Measurements from ENCODE around the gene LEP.
A peak's percentile ranks its signal among the peaks of the same experiment; 100 is the strongest.
"Not testable (repeated sequence)": the region's sequence is repeated elsewhere in the genome, so short reads cannot be mapped to it uniquely, and the experiment has no call there.

LEP gene

DNA sequence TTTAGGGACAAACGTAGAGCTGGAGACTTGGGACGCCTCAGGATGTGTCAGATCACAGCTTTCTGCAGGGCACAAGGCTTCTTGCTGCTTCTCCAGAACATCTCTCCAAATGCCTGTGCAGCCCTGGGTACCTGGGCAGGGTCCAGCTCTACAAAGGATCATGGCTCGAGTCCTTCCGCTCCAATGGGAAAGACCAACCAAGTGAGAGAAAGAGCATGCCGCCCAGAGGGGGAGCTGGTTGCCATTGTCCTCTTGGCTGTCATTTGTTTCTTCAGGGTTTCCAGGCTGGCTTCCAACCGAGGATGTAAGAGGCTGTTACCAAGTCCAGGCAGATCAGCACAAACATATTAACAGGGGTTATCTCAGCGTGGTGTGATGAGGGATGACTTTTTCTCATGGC, 5.6 kb upstream of the LEP start:
- H3K27ac ChIP-seq: no peak overlapping the region
- TF ChIP-seq, protein P1, sequence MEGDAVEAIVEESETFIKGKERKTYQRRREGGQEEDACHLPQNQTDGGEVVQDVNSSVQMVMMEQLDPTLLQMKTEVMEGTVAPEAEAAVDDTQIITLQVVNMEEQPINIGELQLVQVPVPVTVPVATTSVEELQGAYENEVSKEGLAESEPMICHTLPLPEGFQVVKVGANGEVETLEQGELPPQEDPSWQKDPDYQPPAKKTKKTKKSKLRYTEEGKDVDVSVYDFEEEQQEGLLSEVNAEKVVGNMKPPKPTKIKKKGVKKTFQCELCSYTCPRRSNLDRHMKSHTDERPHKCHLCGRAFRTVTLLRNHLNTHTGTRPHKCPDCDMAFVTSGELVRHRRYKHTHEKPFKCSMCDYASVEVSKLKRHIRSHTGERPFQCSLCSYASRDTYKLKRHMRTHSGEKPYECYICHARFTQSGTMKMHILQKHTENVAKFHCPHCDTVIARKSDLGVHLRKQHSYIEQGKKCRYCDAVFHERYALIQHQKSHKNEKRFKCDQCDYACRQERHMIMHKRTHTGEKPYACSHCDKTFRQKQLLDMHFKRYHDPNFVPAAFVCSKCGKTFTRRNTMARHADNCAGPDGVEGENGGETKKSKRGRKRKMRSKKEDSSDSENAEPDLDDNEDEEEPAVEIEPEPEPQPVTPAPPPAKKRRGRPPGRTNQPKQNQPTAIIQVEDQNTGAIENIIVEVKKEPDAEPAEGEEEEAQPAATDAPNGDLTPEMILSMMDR (conservative IDR thresholded peaks at IDR 0.05): no peak

DNA sequence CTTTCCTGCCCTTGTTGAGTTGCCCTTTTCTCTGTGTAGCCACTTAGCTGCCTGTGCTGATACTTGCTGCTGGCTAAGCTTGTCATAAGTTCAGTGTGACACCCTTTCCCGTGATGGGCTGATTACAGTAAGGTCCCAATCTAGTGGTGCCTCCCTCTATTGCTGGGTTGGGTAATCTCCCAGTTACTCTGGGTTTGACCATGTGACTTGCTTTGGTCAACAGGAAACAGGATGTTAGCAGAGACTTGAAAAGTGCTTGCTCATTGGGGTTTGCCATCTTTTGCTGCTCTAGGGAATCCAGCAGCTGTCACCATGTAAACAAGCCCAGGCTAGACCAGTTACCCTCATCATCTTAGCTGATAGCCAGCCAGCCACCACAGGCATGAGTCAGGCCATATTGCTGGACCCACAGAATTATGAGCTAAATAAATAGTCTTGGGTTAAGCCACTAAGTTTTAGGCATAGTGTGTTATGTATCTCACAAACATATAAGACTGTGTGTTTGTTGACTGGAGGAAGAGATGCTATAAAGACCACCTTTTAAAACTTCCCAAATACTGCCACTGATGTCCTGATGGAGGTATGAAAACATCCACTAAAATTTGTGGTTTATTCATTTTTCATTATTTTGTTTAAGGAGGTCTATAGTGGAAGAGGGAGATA, 4.0 kb upstream of the LEP start:
- H3K27ac ChIP-seq: no peak overlapping the region

DNA sequence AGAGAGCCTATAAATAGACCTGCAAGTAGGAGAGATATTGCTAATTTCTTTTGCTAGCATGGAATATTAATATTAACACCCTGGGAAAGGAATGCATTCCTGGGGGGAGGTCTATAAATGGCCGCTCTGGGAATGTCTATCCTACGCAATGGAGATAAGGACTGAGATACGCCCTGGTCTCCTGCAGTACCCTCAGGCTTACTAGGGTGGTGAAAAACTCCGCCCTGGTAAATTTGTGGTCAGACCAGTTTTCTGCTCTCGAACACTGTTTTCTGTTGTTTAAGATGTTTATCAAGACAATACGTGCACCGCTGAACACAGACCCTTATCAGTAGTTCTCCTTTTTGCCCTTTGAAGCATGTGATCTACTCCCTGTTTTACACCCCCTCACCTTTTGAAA, 1.9 kb upstream of the LEP start:
- H3K27ac ChIP-seq: not testable (repeated sequence)

More for the DNA sequence above, 4.0 kb upstream of the LEP start:
- TF ChIP-seq, protein P1 (conservative IDR thresholded peaks at IDR 0.05): no peak

DNA sequence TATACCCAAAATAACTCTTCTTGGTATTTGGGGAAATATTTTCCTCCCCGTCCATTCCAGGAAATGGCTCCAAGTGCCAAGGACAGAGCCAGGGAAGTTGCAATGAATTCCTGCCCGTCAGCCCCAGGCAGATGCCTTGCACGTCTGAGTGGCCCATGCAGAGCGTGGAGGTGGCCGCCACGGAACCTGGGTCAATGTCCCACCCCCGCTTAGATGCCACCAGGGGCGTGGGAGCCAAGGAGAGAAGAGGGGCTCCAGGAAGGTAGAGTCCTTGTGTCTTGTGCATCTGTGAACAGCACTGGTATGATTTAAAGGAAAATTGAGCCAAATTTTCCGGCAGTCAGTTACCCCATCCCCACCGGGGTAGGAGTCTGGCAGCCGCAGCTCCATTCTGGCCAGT, 1.6 kb downstream of the LEP start:
- no peak overlapping the region for H3K27ac ChIP-seq
- TF ChIP-seq, protein P1 (conservative IDR thresholded peaks at IDR 0.05): no peak

DNA sequence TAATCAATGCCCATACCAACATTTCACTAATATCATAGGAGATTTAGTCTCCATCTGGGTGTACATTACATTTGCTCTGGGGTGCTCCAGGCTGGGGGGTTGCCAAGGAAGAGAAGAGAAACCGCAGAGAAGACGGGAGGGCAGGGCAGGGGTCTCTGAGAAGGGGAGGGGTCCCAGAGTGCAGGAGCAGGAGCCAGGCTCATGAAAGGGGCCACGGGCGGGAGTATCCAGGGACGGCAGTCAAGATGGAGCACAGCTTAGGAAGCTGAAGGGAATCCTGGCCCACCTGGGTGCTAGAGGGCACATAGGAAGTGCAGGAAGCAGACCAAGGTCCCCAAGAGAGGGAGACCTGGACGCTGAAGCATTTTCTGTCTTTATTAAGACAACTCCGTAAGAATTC, 2.2 kb downstream of the LEP start:
- no peak overlapping the region for H3K27ac ChIP-seq
- TF ChIP-seq, protein P1 (conservative IDR thresholded peaks at IDR 0.05): no peak

DNA sequence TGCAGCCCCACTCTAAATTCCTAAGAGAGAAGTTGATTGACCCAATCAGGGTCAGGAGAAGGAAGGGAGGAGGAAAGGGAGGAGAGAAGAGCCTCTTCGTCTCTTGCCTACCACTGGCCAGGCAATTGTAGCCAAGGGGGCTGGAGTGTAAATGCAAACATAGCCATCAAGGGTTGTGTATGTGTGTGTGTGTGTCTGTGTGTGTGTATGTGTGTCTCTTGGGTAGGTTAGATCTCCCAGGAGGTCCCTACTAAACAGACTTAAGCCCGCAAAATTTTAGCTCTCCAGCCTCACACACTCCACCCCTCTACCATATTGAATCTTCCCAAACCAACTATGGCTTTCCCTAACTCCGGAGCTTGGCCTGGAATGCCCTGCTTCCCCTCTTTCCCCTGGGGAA, 3.8 kb downstream of the LEP start:
- H3K27ac ChIP-seq: no peak overlapping the region
- TF ChIP-seq, protein P1 (conservative IDR thresholded peaks at IDR 0.05): no peak

DNA sequence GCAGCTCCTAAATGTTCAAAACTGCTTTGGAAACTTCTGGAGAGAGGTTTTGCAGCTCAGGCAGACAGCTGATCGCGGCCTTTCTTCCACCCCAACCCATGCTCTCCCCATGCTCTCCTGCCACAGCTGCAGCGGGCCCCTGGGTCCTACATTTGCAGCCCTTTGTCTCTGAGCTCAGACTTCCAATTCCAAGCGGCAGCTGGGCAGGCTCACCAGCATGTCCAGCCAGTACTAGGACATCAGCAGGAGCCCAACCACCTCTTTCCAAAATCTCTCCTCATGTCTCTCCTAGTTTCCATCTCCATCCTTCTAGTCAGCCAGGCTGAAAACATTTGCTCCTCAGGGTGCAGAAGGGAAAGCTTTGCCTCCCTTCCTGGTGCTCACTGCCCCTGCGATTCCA, 6.0 kb downstream of the LEP start:
- TF ChIP-seq, protein P1 (conservative IDR thresholded peaks at IDR 0.05): no peak
- H3K27ac ChIP-seq: no peak overlapping the region

DNA sequence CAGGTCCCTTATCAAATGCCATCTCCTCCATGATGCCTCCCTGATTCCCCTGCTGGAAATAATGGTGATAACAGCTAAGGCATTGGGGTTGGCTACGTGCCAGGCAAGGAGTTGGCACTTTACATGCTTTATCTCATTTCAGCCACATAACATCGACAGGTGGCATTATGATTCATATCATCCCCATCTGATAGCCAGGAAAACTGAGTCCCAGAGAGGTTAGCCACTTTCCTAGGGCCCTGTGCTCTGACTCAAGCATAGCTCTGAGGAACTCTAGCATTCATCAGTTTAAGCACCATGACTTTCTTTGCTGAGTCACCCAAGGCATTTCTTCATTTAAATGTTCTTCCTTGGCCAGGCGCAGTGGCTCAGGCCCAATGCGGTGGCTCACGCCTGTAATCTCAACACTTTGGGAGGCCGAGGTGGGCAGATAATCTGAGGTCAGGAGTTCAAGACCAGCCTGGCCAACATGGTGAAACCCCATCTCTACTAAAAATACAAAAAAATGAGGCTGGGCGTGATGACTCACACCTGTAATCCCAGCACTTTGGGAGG, 6.6 kb downstream of the LEP start:
- TF ChIP-seq, protein P1 (conservative IDR thresholded peaks at IDR 0.05): 0 out of 2 replicates have a peak, but pooled peaks have one; percentile 37
- H3K27ac ChIP-seq: no peak overlapping the region

Measured in VCaP (cell line).